B cell (primary cell): ENCODE data around the gene RDM1.

Experiments used
- CTCF ChIP-seq: fragments of 200-600 bp; IDR thresholded peaks from one replicate; pipeline ENCODE4 v1.8.0; 2022; ENCODE audit warnings: antibody characterized with exemption, mild to moderate bottlenecking
- EZH2 ChIP-seq: IDR thresholded peaks from 2 replicates; pipeline ENCODE4 v1.6.1; 2012; ENCODE audit warnings: borderline replicate concordance, low read depth, mild to moderate bottlenecking, moderate library complexity, low read length; ENCODE audit not compliant: insufficient read depth, poor library complexity, severe bottlenecking

DNA sequence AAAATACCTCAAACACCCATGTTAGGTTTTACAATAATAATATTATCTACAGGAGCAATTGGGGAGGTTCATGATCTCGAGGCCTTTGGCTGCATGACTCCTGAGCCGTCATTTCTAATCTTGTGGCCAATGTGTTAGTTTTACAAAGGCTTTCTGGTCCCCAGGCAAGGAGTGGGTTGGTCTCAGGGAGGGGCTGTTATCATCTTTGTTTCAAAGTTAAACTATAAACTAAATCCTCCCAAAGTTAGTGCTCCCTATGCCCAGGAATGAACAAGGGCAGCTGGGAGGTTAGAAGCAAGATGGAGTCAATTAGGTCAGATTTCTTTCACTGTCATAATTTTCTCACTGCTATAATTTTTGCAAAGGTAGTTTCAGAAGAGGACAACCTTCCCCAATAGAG, 41.3 kb downstream of the RDM1 start:
- TF ChIP-seq EZH2 (no peak), CTCF (no peak)
